Lower lobe of right lung (tissue), 2 donors: ENCODE measurements around the gene CCT6A. TPM values are rescaled to one million over a fixed set of nuclear protein-coding genes. Genes with fewer than 3 reads are reported as not detected.
A peak's percentile ranks its signal among the peaks of the same experiment; 100 is the strongest.
"Not testable (repeated sequence)": the region's sequence is repeated elsewhere in the genome, so short reads cannot be mapped to it uniquely, and the experiment has no call there.

Source experiments
- ATAC-seq, 2 donors: fragments of 200-7000 bp; cut with Tn5 transposase; one replicate each; pipeline ENCODE4 v1.9.1; 2020 to 2022; ENCODE audit warnings: mild to moderate bottlenecking in 2 of 2, moderate library complexity in 2 of 2
- DNase-seq: peaks from one replicate; pipeline ENCODE4 v3.0.0-alpha.2; 2020
- H3K27ac ChIP-seq: fragments of 200-600 bp; one replicate; pipeline ENCODE4 v1.8.0; 2022
- H3K27me3 ChIP-seq: fragments of 200-600 bp; one replicate; pipeline ENCODE4 v1.8.0; 2022; ENCODE audit warnings: low read depth
- H3K36me3 ChIP-seq: fragments of 200-600 bp; one replicate; pipeline ENCODE4 v1.8.0; 2022; ENCODE audit warnings: mild to moderate bottlenecking
- H3K4me1 ChIP-seq: fragments of 200-600 bp; one replicate; pipeline ENCODE4 v1.8.0; 2022
- H3K4me3 ChIP-seq: fragments of 200-600 bp; one replicate; pipeline ENCODE4 v1.8.0; 2022; ENCODE audit warnings: mild to moderate bottlenecking
- H3K9me3 ChIP-seq: fragments of 200-600 bp; one replicate; pipeline ENCODE4 v1.8.0; 2022
- intact Hi-C: fragments of 100-400 bp; cut with DNase I; formaldehyde crosslinking; loops from one replicate; pipeline ENCODE4 v1.11.0; 2022
- total RNA-seq: library from RNA; stranded (reverse); fragmentation: NEBNext Ultra II Directional; extraction: Animal tissue kit (Norgen Biotek cat#: 25700); gene quantifications from one replicate; pipeline ENCODE4 v1.2.1, GENCODE V29; 2021
- TF ChIP-seq, protein P1 (sequence below): fragments of 200-600 bp; IDR thresholded peaks from one replicate; pipeline ENCODE4 v1.8.0; 2022; ENCODE audit warnings: antibody characterized with exemption, mild to moderate bottlenecking
- donor health status: DM: no; HTN: yes; CAD: no; lungs with severe emphysema.

Gene CCT6A
- total RNA-seq, 1 donor from 2014 or later = 75.3 TPM

- DNase-seq = no peak
- ATAC-seq = no peak
- H3K9me3 ChIP-seq = no peaks in the 10 kb centered on the region
- peaks cover 23% of the 10 kb centered on the region for H3K36me3 ChIP-seq
- TF ChIP-seq, protein P1, sequence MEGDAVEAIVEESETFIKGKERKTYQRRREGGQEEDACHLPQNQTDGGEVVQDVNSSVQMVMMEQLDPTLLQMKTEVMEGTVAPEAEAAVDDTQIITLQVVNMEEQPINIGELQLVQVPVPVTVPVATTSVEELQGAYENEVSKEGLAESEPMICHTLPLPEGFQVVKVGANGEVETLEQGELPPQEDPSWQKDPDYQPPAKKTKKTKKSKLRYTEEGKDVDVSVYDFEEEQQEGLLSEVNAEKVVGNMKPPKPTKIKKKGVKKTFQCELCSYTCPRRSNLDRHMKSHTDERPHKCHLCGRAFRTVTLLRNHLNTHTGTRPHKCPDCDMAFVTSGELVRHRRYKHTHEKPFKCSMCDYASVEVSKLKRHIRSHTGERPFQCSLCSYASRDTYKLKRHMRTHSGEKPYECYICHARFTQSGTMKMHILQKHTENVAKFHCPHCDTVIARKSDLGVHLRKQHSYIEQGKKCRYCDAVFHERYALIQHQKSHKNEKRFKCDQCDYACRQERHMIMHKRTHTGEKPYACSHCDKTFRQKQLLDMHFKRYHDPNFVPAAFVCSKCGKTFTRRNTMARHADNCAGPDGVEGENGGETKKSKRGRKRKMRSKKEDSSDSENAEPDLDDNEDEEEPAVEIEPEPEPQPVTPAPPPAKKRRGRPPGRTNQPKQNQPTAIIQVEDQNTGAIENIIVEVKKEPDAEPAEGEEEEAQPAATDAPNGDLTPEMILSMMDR = no peak
- H3K4me3 ChIP-seq = no peak overlapping the region
- intact Hi-C loops = no loop called here
- H3K27ac ChIP-seq = no peak overlapping the region
- H3K27me3 ChIP-seq = no peaks in the 10 kb centered on the region
- H3K4me1 ChIP-seq = peaks cover 7% of the 10 kb centered on the region
Measured at GRCh38 chr7:56087445-56087844, 35.9 kb downstream of the CCT6A start.

GRCh38 chr7:56091591-56091990 is 40.0 kb downstream of the CCT6A start:
- peaks cover 17% of the 10 kb centered on the region for H3K4me1 ChIP-seq
- no peaks in the 10 kb centered on the region for H3K9me3 ChIP-seq
- peaks cover 8% of the 10 kb centered on the region for H3K36me3 ChIP-seq
- ATAC-seq (no peak), DNase-seq (no peak)
- intact Hi-C loops = no loop called here
- TF ChIP-seq, protein P1 = no peak
- no peak overlapping the region for H3K4me3 ChIP-seq
- H3K27ac ChIP-seq = no peak overlapping the region
- H3K27me3 ChIP-seq = no peaks in the 10 kb centered on the region

GRCh38 chr7:56092388-56092787 is 40.8 kb downstream of the CCT6A start:
- DNase-seq, intact Hi-C loops, ATAC-seq, H3K27me3 ChIP-seq, H3K9me3 ChIP-seq, H3K36me3 ChIP-seq: not testable (repeated sequence)
- Histone ChIP-seq H3K4me3 (peak overlapping the region; percentile 10), H3K4me1 (peaks cover 17% of the 10 kb centered on the region), H3K27ac (peak overlapping the region; percentile 9)

DNA sequence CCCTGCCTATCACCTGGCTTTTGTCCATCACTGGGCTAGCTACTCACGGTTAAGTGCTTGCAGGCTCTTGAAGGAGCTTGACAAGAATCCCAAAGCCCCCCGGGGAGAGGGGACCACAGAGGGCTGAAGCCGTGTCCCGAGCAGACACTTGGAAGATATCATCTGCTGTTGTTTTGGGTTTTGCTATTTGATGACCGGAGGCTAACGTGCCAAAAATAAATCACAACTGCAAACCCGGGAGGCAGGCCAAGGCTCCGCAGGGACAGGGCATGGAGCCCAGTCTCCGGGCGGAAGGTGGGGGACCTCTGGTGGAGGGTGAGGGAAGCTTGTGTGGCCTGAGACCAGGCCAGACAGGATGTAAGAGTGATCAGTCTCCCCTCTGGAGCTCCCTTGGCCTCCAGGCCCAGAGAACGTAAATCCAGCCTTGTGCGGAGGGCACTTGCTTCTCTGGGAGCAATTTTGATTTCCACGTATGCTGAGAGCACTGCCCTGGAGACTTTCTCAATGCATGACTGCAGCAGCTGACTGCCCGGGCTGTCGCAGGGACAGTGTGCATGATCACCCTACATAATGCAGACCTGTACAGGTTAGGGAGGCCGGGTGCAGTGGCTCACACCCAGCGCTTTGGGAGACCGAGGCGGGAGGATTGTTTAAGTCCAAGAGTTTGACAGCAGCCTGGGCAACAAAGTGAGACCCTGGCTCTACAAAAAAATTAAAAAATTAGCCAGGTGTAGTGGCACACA is 41.4 kb downstream of the CCT6A start, which contains the start of gene PHKG1:
PHKG1 (minus strand) TSS at position 164 of the 743 bp plus-strand sequence. CDS start 4,011 bp downstream, outside the sequence.
- peak; percentile 92 to 93 for ATAC-seq
- Histone ChIP-seq H3K27me3 (no peaks in the 10 kb centered on the region), H3K9me3 (no peaks in the 10 kb centered on the region), H3K36me3 (peaks cover 7% of the 10 kb centered on the region), H3K4me3 (peak within 1 kb of the TSS; percentile 10), H3K27ac (peak within 1 kb of the TSS; percentile 9), H3K4me1 (peaks cover 17% of the 10 kb centered on the region)
- intact Hi-C loops = no loop called here
- peak; percentile 65 for DNase-seq
- TF ChIP-seq, protein P1 = peak; percentile 69

- ATAC-seq (peak in 1 of 2 donors; percentile 45), DNase-seq (no peak)
- Histone ChIP-seq H3K27me3 (no peaks in the 10 kb centered on the region), H3K4me1 (peaks cover 7% of the 10 kb centered on the region), H3K4me3 (no peak overlapping the region), H3K9me3 (no peaks in the 10 kb centered on the region), H3K36me3 (peaks cover 40% of the 10 kb centered on the region), H3K27ac (no peak overlapping the region)
- intact Hi-C loops = no loop called here
- TF ChIP-seq, protein P1 = no peak
Measured at GRCh38 chr7:56097700-56098099, 46.1 kb downstream of the CCT6A start.

- H3K4me1 ChIP-seq, intact Hi-C loops, DNase-seq, H3K27me3 ChIP-seq, H3K27ac ChIP-seq, H3K4me3 ChIP-seq, H3K9me3 ChIP-seq, ATAC-seq: not testable (repeated sequence)
- H3K36me3 ChIP-seq = peaks cover 47% of the 10 kb centered on the region
Measured at GRCh38 chr7:56098187-56099008, 46.8 kb downstream of the CCT6A start.
